HepG2 (cell line): ENCODE data around the gene NUBP1. TPM values are rescaled to one million over a fixed set of nuclear protein-coding genes. Genes with fewer than 3 reads are reported as not detected.

ENCODE experiments used
- DNMT3B ChIP-seq: conservative IDR thresholded peaks from 2 replicates; pipeline ENCODE4 v1.6.1; 2016; ENCODE audit warnings: missing biosample characterization, control low read depth
- EZH2 ChIP-seq: conservative IDR thresholded peaks from 2 replicates; pipeline ENCODE4 v1.6.1; 2012; ENCODE audit warnings: mild to moderate bottlenecking, low read depth, low read length, moderate library complexity
- HDAC2 ChIP-seq: sonication (generic); formaldehyde crosslinking; IDR thresholded peaks from 2 replicates; pipeline ENCODE4 v1.4.0; 2020; ENCODE audit warnings: missing genetic modification reagents
- HMG20A ChIP-seq: IDR thresholded peaks from 2 replicates; pipeline ENCODE4 v1.6.1; 2016; ENCODE audit warnings: borderline replicate concordance
- MLLT10 ChIP-seq: sonication (generic); formaldehyde crosslinking; IDR thresholded peaks from 2 replicates; pipeline ENCODE4 v1.4.0; 2020; ENCODE audit warnings: missing genetic modification reagents
- NFIB ChIP-seq: sonication (generic); formaldehyde crosslinking; IDR thresholded peaks from 2 replicates; pipeline ENCODE4 v1.9.0; 2021; ENCODE audit warnings: missing genetic modification reagents, mild to moderate bottlenecking, borderline replicate concordance
- PTBP1 ChIP-seq: fragments of 200-400 bp; formaldehyde crosslinking; IDR thresholded peaks from 2 replicates; pipeline ENCODE4 v1.6.1; 2018; ENCODE audit warnings: low read length, low read depth; ENCODE audit not compliant: poor library complexity, severe bottlenecking
- REPIN1 ChIP-seq: sonication (generic); formaldehyde crosslinking; IDR thresholded peaks from 2 replicates; pipeline ENCODE4 v1.8.0; 2022; ENCODE audit warnings: missing genetic modification reagents, low read depth, mild to moderate bottlenecking, borderline replicate concordance
- SIX4 ChIP-seq: sonication (generic); formaldehyde crosslinking; IDR thresholded peaks from 2 replicates; pipeline ENCODE4 v1.4.0; 2020; ENCODE audit warnings: missing genetic modification reagents
- STAG1 ChIP-seq: sonication (generic); formaldehyde crosslinking; IDR thresholded peaks from 2 replicates; pipeline ENCODE4 v1.4.0; 2020; ENCODE audit warnings: missing genetic modification reagents
- THYN1 ChIP-seq: sonication (generic); formaldehyde crosslinking; IDR thresholded peaks from 2 replicates; pipeline ENCODE4 v1.8.1; 2023; ENCODE audit warnings: low read depth, mild to moderate bottlenecking, moderate library complexity, missing genetic modification reagents, borderline replicate concordance
- ZNF20 ChIP-seq: sonication (generic); formaldehyde crosslinking; IDR thresholded peaks from 2 replicates; pipeline ENCODE4 v1.4.0; 2020; ENCODE audit warnings: mild to moderate bottlenecking, moderate library complexity, missing genetic modification reagents
- ZNF563 ChIP-seq: sonication (generic); formaldehyde crosslinking; IDR thresholded peaks from 2 replicates; pipeline ENCODE4 v1.8.0; 2022; ENCODE audit warnings: mild to moderate bottlenecking, moderate library complexity, missing genetic modification reagents
- polyA plus RNA-seq, 8 experiments: library from polyadenylated mRNA; depleted of rRNA in 3 of 8; stranded (reverse) in 7 of 8; unstranded in 1 of 8; fragments of >200 nt; fragmentation: Illumina TruSeq in 4 of 8; extraction: Trizol in 4 of 8; gene quantifications; 2 replicates each; pipeline versions ENCODE4 v1.2.1 to v1.2.3, GENCODE V29; 2011 to 2016; ENCODE audit warnings: low read depth in 4 of 8, missing spikeins in 1 of 8, mixed read lengths in 1 of 8; ENCODE audit not compliant: insufficient read depth in 1 of 8
- total RNA-seq, 5 experiments: library from RNA; depleted of rRNA; stranded (reverse); fragments of >200 nt; fragmentation: Illumina TruSeq; extraction: Trizol; gene quantifications; 2 replicates each; pipeline ENCODE4 v1.2.3, GENCODE V29; 2016; ENCODE audit warnings: low read depth in 1 of 5
- TF ChIP-seq, protein P1 (sequence below): IDR thresholded peaks from 2 replicates; pipeline ENCODE4 v1.6.1; 2012; ENCODE audit warnings: low read depth, low read length, improper control_type of control experiment
- TF ChIP-seq, protein P2 (sequence below): sonication (generic); formaldehyde crosslinking; IDR thresholded peaks from 2 replicates; pipeline ENCODE4 v1.8.1; 2022; ENCODE audit warnings: mild to moderate bottlenecking, missing genetic modification reagents
- TF ChIP-seq, protein P3 (sequence below): sonication (generic); formaldehyde crosslinking; conservative IDR thresholded peaks from 2 replicates; pipeline ENCODE4 v1.4.0; 2020; ENCODE audit warnings: missing genetic modification reagents
- TF ChIP-seq, protein P4 (sequence below): sonication (generic); formaldehyde crosslinking; IDR thresholded peaks from 2 replicates; pipeline ENCODE4 v1.4.0; 2020; ENCODE audit warnings: missing genetic modification reagents
- TF ChIP-seq, protein P5 (sequence below): sonication (generic); formaldehyde crosslinking; IDR thresholded peaks from 2 replicates; pipeline ENCODE4 v1.4.0; 2020; ENCODE audit warnings: mild to moderate bottlenecking, missing genetic modification reagents
- TF ChIP-seq, protein P6 (sequence below): sonication (generic); formaldehyde crosslinking; IDR thresholded peaks from 2 replicates; pipeline ENCODE4 v1.5.0; 2020; ENCODE audit warnings: missing genetic modification reagents

NUBP1 gene
- total and polyA plus RNA-seq, 2 of the 13 experiments (the other 11 are each of a cell fraction or from before 2014, with no cell fraction given): 53.5 to 70.4 TPM

DNA sequence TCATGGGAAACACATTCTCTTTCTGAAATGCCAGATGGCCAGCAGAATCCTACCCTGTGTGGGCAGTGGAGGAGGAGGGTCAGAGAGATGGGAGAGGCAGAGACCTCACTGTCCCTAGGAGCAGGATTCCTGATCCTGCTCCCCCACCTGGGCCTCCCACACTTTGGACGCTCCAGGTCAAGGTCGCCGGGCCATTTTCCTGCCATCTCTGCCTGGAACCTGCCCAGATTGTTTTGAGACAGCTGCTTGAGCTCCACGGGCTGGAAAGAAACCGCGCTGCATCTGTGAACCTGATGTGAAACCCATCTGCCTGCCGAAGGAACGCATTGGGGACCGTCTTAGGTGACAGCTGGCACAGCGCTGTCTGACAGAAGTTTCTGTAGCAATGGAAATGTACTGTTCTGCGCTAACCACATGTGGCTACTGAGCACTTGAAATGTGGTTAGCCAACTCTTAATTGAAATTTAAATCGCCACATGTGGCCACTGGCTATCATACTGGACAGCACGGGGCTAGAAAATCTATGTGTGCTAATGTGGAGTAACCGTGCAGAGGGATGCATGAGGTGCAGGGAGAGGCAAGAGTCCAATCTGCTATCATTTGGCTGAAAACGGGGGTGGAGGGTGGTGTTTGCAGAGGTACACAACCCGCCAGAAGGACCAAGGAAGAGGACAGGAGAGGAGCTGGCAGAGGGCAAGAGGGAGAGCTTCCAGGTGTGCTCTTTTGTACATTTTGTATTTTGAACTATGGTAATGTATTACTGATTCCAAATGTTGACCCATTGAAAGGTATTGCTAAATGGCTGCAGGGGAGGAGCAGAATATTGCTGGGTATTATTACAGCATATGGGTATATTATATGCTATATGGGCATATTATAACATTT, 15.4 kb upstream of the NUBP1 start (continued):
- TF ChIP-seq, protein P1, sequence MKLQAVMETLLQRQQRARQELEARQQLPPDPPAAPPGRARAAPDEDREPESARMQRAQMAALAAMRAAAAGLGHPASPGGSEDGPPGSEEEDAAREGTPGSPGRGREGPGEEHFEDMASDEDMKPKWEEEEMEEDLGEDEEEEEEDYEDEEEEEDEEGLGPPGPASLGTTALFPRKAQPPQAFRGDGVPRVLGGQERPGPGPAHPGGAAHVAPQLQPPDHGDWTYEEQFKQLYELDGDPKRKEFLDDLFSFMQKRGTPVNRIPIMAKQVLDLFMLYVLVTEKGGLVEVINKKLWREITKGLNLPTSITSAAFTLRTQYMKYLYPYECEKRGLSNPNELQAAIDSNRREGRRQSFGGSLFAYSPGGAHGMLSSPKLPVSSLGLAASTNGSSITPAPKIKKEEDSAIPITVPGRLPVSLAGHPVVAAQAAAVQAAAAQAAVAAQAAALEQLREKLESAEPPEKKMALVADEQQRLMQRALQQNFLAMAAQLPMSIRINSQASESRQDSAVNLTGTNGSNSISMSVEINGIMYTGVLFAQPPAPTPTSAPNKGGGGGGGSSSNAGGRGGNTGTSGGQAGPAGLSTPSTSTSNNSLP: no peak
- TF ChIP-seq THYN1 (CRISPR knock-in tag) (no peak), STAG1 (CRISPR knock-in tag) (peak; percentile 71), NFIB (CRISPR knock-in tag) (no peak), ZNF20 (CRISPR knock-in tag) (no peak), REPIN1 (CRISPR knock-in tag) (peak; percentile 94), MLLT10 (no peak), HMG20A (CRISPR knock-in tag) (peak; percentile 83; the same call in 1 of the 2 replicates), HDAC2 (peak; percentile 82), DNMT3B (CRISPR knock-in tag) (no peak), SIX4 (no peak), ZNF563 (CRISPR knock-in tag) (no peak), PTBP1 (no peak), EZH2 (no peak)
- TF ChIP-seq, protein P2, sequence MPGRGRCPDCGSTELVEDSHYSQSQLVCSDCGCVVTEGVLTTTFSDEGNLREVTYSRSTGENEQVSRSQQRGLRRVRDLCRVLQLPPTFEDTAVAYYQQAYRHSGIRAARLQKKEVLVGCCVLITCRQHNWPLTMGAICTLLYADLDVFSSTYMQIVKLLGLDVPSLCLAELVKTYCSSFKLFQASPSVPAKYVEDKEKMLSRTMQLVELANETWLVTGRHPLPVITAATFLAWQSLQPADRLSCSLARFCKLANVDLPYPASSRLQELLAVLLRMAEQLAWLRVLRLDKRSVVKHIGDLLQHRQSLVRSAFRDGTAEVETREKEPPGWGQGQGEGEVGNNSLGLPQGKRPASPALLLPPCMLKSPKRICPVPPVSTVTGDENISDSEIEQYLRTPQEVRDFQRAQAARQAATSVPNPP (CRISPR knock-in tag): no peak
- TF ChIP-seq, protein P3, sequence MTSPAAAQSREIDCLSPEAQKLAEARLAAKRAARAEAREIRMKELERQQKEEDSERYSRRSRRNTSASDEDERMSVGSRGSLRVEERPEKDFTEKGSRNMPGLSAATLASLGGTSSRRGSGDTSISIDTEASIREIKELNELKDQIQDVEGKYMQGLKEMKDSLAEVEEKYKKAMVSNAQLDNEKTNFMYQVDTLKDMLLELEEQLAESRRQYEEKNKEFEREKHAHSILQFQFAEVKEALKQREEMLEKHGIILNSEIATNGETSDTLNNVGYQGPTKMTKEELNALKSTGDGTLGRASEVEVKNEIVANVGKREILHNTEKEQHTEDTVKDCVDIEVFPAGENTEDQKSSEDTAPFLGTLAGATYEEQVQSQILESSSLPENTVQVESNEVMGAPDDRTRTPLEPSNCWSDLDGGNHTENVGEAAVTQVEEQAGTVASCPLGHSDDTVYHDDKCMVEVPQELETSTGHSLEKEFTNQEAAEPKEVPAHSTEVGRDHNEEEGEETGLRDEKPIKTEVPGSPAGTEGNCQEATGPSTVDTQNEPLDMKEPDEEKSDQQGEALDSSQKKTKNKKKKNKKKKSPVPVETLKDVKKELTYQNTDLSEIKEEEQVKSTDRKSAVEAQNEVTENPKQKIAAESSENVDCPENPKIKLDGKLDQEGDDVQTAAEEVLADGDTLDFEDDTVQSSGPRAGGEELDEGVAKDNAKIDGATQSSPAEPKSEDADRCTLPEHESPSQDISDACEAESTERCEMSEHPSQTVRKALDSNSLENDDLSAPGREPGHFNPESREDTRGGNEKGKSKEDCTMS (CRISPR knock-in tag): no peak
- TF ChIP-seq, protein P4, sequence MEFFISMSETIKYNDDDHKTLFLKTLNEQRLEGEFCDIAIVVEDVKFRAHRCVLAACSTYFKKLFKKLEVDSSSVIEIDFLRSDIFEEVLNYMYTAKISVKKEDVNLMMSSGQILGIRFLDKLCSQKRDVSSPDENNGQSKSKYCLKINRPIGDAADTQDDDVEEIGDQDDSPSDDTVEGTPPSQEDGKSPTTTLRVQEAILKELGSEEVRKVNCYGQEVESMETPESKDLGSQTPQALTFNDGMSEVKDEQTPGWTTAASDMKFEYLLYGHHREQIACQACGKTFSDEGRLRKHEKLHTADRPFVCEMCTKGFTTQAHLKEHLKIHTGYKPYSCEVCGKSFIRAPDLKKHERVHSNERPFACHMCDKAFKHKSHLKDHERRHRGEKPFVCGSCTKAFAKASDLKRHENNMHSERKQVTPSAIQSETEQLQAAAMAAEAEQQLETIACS (CRISPR knock-in tag): no peak
- TF ChIP-seq, protein P5, sequence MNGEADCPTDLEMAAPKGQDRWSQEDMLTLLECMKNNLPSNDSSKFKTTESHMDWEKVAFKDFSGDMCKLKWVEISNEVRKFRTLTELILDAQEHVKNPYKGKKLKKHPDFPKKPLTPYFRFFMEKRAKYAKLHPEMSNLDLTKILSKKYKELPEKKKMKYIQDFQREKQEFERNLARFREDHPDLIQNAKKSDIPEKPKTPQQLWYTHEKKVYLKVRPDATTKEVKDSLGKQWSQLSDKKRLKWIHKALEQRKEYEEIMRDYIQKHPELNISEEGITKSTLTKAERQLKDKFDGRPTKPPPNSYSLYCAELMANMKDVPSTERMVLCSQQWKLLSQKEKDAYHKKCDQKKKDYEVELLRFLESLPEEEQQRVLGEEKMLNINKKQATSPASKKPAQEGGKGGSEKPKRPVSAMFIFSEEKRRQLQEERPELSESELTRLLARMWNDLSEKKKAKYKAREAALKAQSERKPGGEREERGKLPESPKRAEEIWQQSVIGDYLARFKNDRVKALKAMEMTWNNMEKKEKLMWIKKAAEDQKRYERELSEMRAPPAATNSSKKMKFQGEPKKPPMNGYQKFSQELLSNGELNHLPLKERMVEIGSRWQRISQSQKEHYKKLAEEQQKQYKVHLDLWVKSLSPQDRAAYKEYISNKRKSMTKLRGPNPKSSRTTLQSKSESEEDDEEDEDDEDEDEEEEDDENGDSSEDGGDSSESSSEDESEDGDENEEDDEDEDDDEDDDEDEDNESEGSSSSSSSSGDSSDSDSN (CRISPR knock-in tag): peak; percentile 59
- TF ChIP-seq, protein P6, sequence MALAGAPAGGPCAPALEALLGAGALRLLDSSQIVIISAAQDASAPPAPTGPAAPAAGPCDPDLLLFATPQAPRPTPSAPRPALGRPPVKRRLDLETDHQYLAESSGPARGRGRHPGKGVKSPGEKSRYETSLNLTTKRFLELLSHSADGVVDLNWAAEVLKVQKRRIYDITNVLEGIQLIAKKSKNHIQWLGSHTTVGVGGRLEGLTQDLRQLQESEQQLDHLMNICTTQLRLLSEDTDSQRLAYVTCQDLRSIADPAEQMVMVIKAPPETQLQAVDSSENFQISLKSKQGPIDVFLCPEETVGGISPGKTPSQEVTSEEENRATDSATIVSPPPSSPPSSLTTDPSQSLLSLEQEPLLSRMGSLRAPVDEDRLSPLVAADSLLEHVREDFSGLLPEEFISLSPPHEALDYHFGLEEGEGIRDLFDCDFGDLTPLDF: no peak
